EH (cell line): Measurements from ENCODE around the gene CDHR1.

Source experiments
- DNase-seq: peaks from one replicate; pipeline ENCODE4 v3.0.0-alpha.2; 2015; ENCODE audit warnings: low read depth

The CDHR1 gene

DNA sequence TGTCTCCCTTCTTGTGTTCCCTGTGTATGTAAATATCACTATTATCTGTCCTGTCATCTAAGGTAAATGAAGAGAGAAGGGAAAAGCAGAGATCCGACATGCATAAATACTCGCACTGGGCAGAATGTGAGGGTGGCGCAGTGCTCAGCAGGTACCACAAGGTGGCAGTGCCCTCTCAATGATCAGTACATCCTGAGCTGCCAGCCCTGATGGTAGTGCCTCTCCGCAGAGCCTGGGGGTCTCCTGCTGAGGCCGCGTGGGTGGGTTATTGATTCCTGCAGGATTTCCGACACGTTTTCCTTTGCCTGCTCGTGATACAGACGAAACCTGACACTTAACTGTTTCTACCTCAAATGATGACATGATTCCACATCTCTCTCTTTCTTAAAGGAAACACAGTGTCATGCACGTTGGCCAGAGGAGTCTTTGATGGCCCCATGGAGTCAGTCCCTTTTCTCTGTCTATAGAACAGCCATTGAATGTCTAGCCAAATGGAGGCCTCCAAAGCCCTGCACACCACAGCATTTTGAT is 70.3 kb downstream of the CDHR1 start:
- DNase-seq, result peak; percentile 64

DNA sequence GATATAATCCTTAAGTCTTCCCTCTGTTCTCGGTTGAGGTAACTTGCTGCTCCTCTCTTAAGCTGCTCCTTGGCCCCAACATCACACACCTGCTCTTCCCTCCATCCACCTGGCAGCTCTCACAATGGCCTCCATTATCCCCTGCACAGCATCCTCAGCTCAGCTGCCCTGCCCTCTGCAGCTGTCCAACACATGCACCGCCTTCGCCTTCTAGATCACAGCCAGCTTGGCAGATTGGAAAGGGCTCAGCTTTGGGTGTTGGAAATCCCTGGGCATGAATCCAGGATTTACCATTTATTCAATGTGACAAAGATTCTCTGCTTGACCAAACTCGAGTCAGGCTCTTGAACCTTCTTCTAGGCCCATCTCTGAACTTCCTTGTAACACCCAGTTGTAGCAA is 71.1 kb downstream of the CDHR1 start:
- DNase-seq, result no peak

DNA sequence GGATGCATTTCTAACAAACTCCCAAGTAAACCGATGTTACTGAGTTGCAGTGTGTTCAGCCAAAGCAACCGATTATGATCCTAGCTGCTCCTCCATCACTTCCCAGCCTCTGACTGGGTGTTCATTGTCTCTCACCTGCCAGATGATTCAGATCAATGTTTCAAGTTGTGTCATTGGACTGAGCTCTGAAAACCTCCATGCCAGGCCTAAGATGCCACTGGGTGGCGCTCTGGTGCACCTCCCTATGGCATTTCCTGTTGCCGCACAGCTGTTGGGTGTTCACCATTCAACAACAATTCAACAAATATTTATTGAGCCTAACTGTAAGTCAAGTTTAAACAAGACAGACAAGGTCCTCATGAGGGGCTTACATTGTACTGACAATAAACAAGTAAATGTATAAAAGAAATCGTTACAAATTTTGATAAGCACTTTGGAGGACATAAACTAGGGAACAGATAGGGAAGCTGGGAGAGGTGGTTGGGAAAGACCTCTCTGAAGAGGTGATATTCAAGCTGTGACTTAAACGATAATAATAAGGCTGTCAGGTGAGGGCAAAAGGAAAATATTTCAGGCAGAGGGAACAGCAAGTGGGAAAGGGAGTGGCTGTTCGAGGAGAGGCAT is 73.3 kb downstream of the CDHR1 start:
- peak; percentile 56 for DNase-seq

DNA sequence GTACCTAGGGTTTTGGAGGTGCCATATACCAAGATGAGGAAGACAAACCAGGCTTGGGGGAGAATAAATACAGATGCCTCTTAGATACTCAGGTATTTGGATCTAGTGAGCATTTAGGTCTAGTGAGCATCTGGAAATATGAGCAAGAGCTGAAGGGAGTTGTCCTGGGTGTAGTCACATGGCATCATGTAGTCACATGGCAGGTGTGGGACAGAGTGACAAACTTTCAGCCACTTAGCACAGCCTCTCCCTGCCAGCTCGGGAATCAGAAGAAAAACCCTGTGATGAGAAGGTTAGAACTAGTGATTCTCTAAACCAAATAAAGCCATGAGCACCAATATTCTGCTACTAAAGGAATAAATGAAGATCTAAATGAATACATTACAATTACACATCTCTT is 74.8 kb downstream of the CDHR1 start:
- no peak for DNase-seq
